HK-2 (cell line): ENCODE results near the gene BACH2.

Experiments used
- DNase-seq: peaks from one replicate; pipeline ENCODE4 v3.0.0-alpha.2; 2018; ENCODE audit not compliant: unreplicated experiment

Gene BACH2

GRCh38 chr6:90278129-90278528 lies 18.5 kb downstream of the BACH2 start:
- DNase-seq: no peak

GRCh38 chr6:90277302-90278011 lies 19.2 kb downstream of the BACH2 start:
- no peak for DNase-seq

GRCh38 chr6:90274451-90275030 lies 22.1 kb downstream of the BACH2 start:
- no peak for DNase-seq

- DNase-seq: no peak
Measured at GRCh38 chr6:90273863-90274262, 22.8 kb downstream of the BACH2 start.

DNA sequence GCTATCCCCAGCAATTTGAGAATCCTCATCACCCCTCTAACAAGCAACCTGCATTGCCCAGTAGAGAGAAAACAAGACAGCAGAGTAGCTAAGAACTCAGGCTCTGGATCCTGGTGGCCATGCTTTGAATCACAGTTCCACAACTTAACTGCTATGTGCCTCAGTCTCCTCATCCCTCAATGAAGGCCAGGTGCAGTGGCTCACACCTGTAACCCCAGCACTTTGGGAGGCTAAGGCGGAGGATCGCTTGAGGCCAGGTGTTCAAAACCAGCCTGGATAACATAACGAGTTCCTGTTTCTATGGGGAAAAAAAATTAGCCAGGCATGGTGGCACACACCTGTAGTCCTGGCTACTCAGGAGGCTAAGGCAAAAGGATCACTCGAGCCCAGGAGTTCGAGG lies 23.7 kb downstream of the BACH2 start:
- no peak for DNase-seq

- DNase-seq: no peak
Measured at GRCh38 chr6:90271831-90272230, 24.8 kb downstream of the BACH2 start.

- no peak for DNase-seq
Measured at GRCh38 chr6:90269334-90269733, 27.3 kb downstream of the BACH2 start.

GRCh38 chr6:90268178-90268577 lies 28.5 kb downstream of the BACH2 start:
- DNase-seq: no peak

GRCh38 chr6:90266905-90267621 lies 29.6 kb downstream of the BACH2 start:
- DNase-seq: no peak

- DNase-seq: no peak
Measured at GRCh38 chr6:90264561-90264960, 32.1 kb downstream of the BACH2 start.

DNA sequence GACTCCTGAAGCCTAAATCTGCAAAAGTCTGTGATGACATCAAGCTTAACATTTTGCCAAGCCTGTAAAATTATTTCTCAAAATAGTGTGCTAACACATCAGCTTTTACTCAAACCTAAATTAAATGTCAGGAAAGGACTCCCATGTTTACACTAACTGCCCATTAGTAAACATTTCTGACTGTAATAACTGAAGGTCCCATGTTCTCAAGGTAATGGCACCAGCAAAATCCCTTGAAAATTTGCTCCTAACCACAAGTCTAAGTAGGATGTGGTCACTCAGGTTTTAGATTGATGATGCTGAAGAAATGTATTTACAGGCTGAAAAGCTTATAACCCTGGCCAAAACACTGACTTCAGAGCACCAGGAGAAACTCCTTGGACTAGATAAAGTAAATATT lies 33.0 kb downstream of the BACH2 start:
- no peak for DNase-seq

GRCh38 chr6:90261801-90262200 lies 34.8 kb downstream of the BACH2 start:
- DNase-seq: no peak

DNA sequence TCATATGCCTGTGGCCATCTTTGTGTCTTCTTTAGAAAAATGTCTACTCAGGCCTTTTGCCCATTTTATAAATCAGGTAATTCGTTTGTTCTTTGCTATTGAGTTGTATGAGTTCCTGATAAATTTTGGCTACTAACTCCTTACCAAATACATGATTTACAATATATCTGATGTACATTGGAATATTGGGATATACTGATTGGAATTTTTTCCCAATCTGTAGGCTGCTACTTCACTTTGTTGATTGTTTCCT lies 39.2 kb downstream of the BACH2 start:
- no peak for DNase-seq

DNA sequence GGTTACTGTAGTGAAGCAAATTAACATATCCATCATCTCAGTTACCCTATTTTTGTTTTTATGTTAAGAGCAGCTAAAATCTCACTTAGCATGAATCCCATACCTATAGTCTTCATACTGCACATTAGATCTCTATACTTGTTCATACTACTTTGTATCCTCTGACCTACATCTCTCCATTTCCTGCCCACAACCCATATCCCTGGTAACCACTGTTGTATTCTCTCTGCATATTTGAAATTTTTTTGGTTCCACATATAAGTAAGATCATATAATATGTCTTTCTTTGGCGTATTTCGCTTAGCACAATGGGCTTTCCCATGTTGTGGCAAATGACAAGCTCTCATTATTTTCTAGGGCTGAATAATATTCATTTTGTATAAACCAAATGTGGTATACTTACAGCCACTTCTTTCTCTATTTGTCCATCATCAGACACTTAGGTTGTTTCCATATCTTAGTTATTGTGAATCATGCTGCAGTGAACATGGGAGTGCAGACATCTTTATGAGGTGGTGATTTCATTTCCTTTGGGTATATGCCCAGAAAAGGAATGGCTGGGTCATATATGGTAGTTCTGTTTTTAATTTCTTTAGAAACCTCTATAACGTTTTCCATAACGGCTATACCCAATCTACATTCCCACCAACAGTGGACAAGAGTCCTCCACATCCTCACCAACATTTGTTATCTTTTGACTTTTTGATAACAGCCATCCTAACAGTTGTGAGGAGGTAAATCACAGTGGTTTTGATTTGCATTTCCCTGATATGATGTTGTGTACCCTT lies 39.8 kb downstream of the BACH2 start:
- DNase-seq: no peak

- DNase-seq: no peak
Measured at GRCh38 chr6:90253631-90254030, 43.0 kb downstream of the BACH2 start.

DNA sequence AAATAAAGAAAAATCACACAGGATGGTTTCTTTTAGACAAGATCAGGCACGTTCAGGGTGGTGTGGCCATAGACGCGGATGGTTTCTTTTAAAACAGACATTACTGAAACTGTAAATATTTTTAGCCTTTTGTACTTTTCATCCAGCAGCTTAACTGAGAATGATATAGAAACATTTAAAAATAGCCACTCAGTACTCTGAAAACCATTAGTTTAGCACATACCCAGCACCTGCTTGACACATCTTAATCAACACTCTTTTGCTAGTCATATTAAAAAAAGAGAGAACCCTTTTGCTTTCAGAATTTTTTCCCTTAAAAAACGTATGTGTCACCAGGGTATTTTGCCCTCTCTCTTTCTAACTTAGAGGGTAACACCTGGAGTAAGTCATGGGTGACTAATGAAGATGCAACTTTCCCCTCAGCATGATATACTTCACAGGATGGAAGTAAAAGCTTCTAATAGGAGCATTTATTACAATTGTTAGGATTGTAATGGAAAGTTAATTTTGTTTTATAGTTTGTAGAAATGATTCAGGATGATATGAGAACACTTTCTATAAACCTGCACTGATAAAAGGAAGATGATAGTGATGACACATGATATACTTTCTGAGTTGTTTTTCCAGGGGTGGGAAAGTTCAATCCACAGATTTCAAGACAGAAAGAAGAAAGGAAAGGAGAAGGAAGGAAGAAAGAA lies 45.2 kb downstream of the BACH2 start:
- no peak for DNase-seq

DNA sequence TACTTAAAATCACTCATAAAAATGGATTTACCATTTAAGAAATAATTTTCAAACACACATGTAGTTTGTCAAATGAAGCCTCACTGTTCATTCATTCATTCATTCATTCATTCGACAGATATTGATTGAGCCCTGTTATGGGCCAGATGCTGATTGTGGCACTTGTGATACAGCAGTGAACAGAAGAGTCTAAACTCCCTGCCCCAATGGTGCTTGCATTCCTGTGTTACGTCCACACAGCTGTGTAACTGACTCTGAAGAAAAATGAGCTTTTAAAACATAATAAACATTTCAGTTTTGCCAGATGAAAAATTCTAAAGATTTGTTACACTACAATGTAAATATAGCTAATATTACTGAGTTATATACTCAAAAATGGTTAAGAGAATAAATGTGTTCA lies 46.2 kb downstream of the BACH2 start:
- DNase-seq: no peak

DNA sequence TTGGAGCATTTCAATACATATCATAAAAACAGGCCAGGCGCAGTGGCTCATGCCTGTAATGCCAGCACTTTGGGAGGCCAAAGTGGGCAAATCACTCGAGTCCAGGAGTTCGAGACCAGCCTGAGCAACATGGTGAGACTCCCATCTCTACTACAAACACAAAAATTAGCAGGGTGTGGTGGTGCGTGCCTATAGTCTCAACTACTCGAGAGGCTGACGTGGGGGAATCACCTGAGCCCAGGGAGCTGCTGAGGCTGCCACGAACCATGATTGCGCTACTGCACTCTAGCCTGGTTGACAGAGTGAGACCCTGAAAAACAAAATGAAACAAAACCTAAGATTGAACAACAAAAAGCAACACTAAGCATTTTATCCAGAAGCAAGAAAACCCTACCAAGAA lies 47.2 kb downstream of the BACH2 start:
- DNase-seq: no peak

DNA sequence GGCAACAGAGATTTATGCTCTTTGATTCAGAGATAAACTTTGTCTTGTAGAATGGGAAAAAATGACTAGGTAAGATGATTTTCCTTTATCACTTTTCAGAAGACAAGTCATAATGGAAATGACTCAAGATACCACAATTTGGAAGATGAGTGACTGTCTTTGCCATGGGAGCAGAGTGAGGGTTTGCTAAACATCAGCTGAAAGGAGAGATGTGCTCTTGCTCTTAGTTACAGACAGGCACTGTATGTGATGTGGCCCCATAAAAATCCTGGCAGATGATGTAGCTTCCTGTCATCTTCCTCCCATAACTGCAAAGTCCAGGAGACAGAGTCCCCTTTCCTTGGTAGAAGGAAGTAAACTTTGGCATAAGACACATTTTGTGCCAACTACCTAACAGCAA lies 47.6 kb downstream of the BACH2 start:
- DNase-seq: no peak

DNA sequence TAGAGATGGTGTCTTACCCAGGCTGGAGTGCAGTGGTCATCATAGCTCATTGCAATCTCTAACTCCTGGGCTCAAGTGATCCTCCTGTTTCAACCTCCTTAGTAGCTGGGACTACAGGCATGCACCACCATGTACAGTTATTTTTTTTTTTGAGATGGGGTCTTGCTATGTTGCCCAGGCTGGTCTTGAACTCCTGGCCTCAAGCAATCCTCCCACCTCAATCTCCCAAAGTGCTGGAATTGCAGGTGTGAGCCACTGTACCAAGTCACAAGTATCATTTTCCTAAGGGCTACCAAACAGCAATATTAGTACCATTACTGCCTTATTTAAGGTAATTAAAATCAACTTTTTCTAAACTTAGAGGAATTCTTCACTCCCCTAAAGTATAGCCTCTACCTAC lies 49.4 kb downstream of the BACH2 start:
- no peak for DNase-seq

DNA sequence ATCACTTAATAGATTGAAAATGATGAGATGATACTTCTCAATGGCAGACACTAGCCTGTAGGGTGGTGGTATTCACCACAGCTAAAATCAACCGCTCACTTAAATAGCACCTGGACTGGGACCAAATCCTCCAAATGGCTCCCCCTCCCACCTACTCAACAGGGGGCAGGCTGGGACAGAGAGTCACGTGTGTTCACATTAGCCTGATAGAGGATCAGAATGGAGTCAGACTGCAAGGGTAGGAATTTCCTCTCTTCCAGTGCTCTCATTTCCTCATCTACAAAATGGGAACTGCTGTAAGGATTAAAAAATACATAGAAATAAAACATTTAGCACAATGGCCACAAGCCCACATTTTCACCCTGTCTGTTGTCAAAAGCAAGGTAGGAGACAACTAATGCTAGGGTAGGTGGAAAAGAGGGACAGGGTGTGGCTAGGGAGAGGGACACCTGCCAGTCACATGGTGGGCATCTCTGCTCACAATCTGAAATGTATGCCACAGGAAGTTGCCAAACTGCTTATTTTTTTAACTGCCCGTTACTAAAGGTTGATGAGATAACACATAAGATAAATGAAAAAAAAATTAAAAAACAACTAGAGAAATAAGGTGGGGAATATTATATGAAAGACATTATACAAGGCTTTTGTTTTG lies 55.3 kb downstream of the BACH2 start:
- no peak for DNase-seq
